Endothelial cell of umbilical vein (primary cell): ENCODE measurements around the gene KAZN.

ENCODE experiments used
- CTCF ChIP-seq, 2 donors: IDR thresholded peaks; 1 replicate in 1 of 2; 2 replicates in 1 of 2; pipeline ENCODE4 v1.5.1; 2011; ENCODE audit warnings: low read length in 2 of 2, mild to moderate bottlenecking in 2 of 2, moderate library complexity in 2 of 2, control low read depth in 1 of 2, inconsistent platforms in 1 of 2, low read depth in 1 of 2; ENCODE audit not compliant: insufficient read depth in 1 of 2; ENCODE audit errors: extremely low read depth in 1 of 2
- EZH2 ChIP-seq: IDR thresholded peaks from 2 replicates; pipeline ENCODE4 v1.6.1; 2012; ENCODE audit warnings: borderline replicate concordance, low read depth, mild to moderate bottlenecking, moderate library complexity, low read length, inconsistent platforms; ENCODE audit not compliant: severe bottlenecking
- JUN ChIP-seq: IDR thresholded peaks from 2 replicates; pipeline ENCODE4 v1.6.1; 2011; ENCODE audit warnings: borderline replicate concordance, low read depth; ENCODE audit not compliant: insufficient read length, insufficient read depth
- MAX ChIP-seq: IDR thresholded peaks from 2 replicates; pipeline ENCODE4 v1.6.1; 2011; ENCODE audit not compliant: insufficient read depth, insufficient read length
- MYC ChIP-seq: IDR thresholded peaks from one replicate; pipeline ENCODE4 v1.6.1; 2011; ENCODE audit warnings: mild to moderate bottlenecking, low read depth, low read length
- POLR2A ChIP-seq: IDR thresholded peaks from 2 replicates; pipeline ENCODE4 v1.6.1; 2012; ENCODE audit warnings: low read depth, mild to moderate bottlenecking, control low read depth, low read length

DNA sequence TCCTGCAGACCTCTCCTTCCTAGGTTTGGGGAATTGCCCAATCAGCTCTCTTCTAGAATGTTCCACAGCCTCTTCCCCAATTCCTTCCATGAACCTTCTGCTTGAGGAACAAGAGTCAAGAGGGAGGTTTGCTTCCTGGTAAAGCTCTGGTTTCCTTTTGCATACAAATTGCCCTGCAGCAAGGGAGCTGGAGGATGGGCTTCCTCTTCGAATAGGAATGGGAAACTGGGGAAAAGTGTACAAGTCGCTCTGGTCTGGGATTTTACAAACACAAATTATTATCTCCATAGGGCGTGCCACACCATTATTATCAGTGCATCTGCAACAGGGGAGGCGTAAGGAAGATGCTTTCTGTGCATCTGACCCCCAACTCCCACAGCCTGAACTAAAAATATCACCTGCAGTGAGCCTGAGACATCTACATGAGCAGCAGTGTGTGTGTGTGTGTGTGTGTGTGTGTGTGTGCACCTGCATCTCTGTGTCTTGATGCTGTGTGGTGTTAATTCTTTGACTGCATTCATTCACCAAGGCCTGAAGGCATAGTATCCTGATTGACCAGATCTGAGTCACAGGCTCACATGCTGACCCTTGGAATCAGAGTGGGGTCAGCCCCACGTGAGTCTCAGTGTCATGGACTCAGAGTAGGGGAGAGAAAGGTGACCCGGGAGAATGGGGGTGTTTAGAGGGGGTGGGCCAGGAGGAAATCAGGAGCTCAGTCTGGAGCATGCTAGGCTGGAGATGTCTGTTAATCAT lies 272.9 kb downstream of the KAZN start:
- TF ChIP-seq JUN = no peak
- TF ChIP-seq POLR2A = no peak
- no peak for TF ChIP-seq CTCF (IDR thresholded peaks at IDR 0.05; ENCODE audit: extremely low read depth in 1 of 2, insufficient read depth in 1 of 2, low read depth in 1 of 2, low read length in 2 of 2)
- no peak for TF ChIP-seq MAX
- no peak for TF ChIP-seq EZH2
- no peak for TF ChIP-seq MYC
